HL-60 (cell line): Measurements from ENCODE around the gene LRRC71.

Source experiments
- POLR2AphosphoS5 ChIP-seq: IDR thresholded peaks from 2 replicates; pipeline ENCODE4 v1.6.1; 2012; ENCODE audit warnings: low read depth
- REST ChIP-seq: IDR thresholded peaks from 2 replicates; pipeline ENCODE4 v1.6.1; 2012; ENCODE audit warnings: low read depth; ENCODE audit not compliant: insufficient replicate concordance
- SPI1 ChIP-seq: IDR thresholded peaks from 2 replicates; pipeline ENCODE4 v1.6.1; 2012; ENCODE audit warnings: low read depth, mild to moderate bottlenecking, borderline replicate concordance
- TF ChIP-seq, protein P1 (sequence below): IDR thresholded peaks from one replicate; pipeline ENCODE4 v1.5.1; 2011; ENCODE audit warnings: low read length, control low read depth, inconsistent platforms; ENCODE audit not compliant: insufficient read depth

GRCh38 chr1:156874142-156874541 is 46.3 kb upstream of the LRRC71 start:
- TF ChIP-seq, protein P1, sequence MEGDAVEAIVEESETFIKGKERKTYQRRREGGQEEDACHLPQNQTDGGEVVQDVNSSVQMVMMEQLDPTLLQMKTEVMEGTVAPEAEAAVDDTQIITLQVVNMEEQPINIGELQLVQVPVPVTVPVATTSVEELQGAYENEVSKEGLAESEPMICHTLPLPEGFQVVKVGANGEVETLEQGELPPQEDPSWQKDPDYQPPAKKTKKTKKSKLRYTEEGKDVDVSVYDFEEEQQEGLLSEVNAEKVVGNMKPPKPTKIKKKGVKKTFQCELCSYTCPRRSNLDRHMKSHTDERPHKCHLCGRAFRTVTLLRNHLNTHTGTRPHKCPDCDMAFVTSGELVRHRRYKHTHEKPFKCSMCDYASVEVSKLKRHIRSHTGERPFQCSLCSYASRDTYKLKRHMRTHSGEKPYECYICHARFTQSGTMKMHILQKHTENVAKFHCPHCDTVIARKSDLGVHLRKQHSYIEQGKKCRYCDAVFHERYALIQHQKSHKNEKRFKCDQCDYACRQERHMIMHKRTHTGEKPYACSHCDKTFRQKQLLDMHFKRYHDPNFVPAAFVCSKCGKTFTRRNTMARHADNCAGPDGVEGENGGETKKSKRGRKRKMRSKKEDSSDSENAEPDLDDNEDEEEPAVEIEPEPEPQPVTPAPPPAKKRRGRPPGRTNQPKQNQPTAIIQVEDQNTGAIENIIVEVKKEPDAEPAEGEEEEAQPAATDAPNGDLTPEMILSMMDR, result no peak
- TF ChIP-seq POLR2AphosphoS5, result no peak
- no peak for TF ChIP-seq REST
- TF ChIP-seq SPI1, result no peak
